HL-60 (cell line): ENCODE data around the gene DZANK1.

Source experiments
- DNase-seq, 2 experiments: peaks; one replicate each; pipeline ENCODE4 v3.0.0-alpha.2; 2010 to 2020; ENCODE audit warnings: low read depth in 1 of 2, low spot score in 1 of 2
- H3K27ac ChIP-seq: fragments of 250-450 bp; sonication (Bioruptor Pico); replicated peaks from 2 replicates; pipeline ENCODE4 v1.5.1; 2020; ENCODE audit warnings: mild to moderate bottlenecking, moderate library complexity
- H3K27me3 ChIP-seq: fragments of 250-450 bp; sonication (Bioruptor Pico); 2 replicates; pipeline ENCODE4 v1.5.1; 2021; ENCODE audit warnings: mild to moderate bottlenecking, moderate library complexity; ENCODE audit not compliant: insufficient read depth, poor library complexity, severe bottlenecking
- H3K4me3 ChIP-seq: replicated peaks from 2 replicates; pipeline ENCODE4 v1.5.1; 2011; ENCODE audit warnings: mild to moderate bottlenecking, control low read depth, low read length; ENCODE audit not compliant: insufficient read depth
- CTCF ChIP-seq: IDR thresholded peaks from one replicate; pipeline ENCODE4 v1.5.1; 2011; ENCODE audit warnings: low read length, control low read depth, inconsistent platforms; ENCODE audit not compliant: insufficient read depth
- GABPA ChIP-seq: IDR thresholded peaks from 2 replicates; pipeline ENCODE4 v1.6.1; 2012; ENCODE audit warnings: low read depth
- POLR2AphosphoS5 ChIP-seq: IDR thresholded peaks from 2 replicates; pipeline ENCODE4 v1.6.1; 2012; ENCODE audit warnings: low read depth
- REST ChIP-seq: IDR thresholded peaks from 2 replicates; pipeline ENCODE4 v1.6.1; 2012; ENCODE audit warnings: low read depth; ENCODE audit not compliant: insufficient replicate concordance
- SPI1 ChIP-seq: IDR thresholded peaks from 2 replicates; pipeline ENCODE4 v1.6.1; 2012; ENCODE audit warnings: low read depth, mild to moderate bottlenecking, borderline replicate concordance

Gene DZANK1

GRCh38 chr20:18405826-18406225 lies 61.0 kb downstream of the DZANK1 start:
- no peaks in the 10 kb centered on the region for H3K27me3 ChIP-seq
- H3K4me3 ChIP-seq, result no peak overlapping the region
- no peak overlapping the region for H3K27ac ChIP-seq
- DNase-seq, result no peak
- no peak for TF ChIP-seq CTCF
- TF ChIP-seq GABPA, result no peak
- TF ChIP-seq POLR2AphosphoS5, result no peak
- no peak for TF ChIP-seq SPI1
- TF ChIP-seq REST, result no peak

DNA sequence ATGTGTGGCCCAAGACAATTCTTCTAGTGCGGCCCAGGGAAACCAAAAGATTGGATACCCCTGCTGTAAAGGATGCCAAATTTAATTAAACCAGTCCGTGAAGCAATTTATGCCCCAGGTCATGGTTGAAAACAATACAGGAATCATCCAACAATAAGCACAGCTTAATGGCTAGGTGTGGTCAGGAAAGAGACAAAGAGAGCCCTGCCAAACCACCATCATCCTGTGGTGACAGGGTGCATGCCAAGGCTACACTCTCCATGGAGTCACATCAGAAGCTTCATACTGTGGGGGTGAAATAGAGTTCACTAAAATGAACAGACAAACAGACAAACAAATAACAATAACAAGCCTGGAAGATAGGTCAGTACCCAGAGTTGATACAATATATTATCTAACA lies 62.7 kb downstream of the DZANK1 start:
- Histone ChIP-seq H3K27ac (no peak overlapping the region), H3K4me3 (no peak overlapping the region), H3K27me3 (no peaks in the 10 kb centered on the region)
- DNase-seq, result no peak
- TF ChIP-seq GABPA (no peak), CTCF (no peak), POLR2AphosphoS5 (no peak)

DNA sequence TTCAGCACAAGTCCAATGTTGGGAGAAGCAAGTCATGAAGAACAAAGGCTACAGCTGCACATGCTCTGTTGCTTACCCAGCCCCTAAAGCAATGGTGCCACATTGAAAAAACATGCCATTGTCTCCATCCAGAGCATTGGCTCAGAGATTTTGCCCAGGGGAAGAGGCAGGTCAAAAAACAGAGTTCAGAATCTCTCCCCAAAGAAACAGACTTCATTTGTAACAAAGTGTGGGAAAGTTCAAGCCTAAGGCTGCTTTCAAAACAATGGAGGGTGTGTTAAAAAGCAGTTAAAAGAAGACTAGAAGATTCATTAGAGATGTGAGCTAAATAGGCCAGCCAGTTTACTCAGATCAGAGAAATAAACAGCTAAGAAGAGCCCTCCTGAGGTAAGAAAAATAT lies 63.6 kb downstream of the DZANK1 start:
- no peak for TF ChIP-seq GABPA
- no peak for TF ChIP-seq SPI1
- TF ChIP-seq REST, result no peak
- TF ChIP-seq CTCF, result no peak
- TF ChIP-seq POLR2AphosphoS5, result no peak
- no peak for DNase-seq
- Histone ChIP-seq H3K27ac (no peak overlapping the region), H3K27me3 (no peaks in the 10 kb centered on the region), H3K4me3 (no peak overlapping the region)

GRCh38 chr20:18401305-18401704 lies 65.5 kb downstream of the DZANK1 start:
- Histone ChIP-seq H3K4me3 (no peak overlapping the region), H3K27ac (no peak overlapping the region), H3K27me3 (no peaks in the 10 kb centered on the region)
- no peak for TF ChIP-seq CTCF
- TF ChIP-seq SPI1, result no peak
- no peak for TF ChIP-seq GABPA
- no peak for TF ChIP-seq POLR2AphosphoS5
- no peak for TF ChIP-seq REST
- DNase-seq, result no peak
